Epithelial cell of proximal tubule (primary cell): Measurements from ENCODE around the gene AHCTF1. TPM values are rescaled to one million over a fixed set of nuclear protein-coding genes. Genes with fewer than 3 reads are reported as not detected.

ENCODE experiments used
- DNase-seq: peaks from one replicate; pipeline ENCODE4 v3.0.0-alpha.2; 2011; ENCODE audit warnings: low read depth
- H3K4me3 ChIP-seq: 2 replicates; pipeline ENCODE4 v1.5.1; 2011; ENCODE audit warnings: low read depth, mild to moderate bottlenecking, low read length
- CTCF ChIP-seq: conservative IDR thresholded peaks from 2 replicates; pipeline ENCODE4 v1.5.1; 2012; ENCODE audit warnings: low read depth, mild to moderate bottlenecking, low read length
- total RNA-seq: library from RNA; depleted of rRNA; stranded (reverse); fragments of >200 nt; gene quantifications from 2 replicates; pipeline ENCODE4 v1.2.3, GENCODE V29; 2015

The AHCTF1 gene
- total RNA-seq, 1 donor from 2014 or later: 20.0 TPM

GRCh38 chr1:246966502-246966901 lies 34.8 kb upstream of the AHCTF1 start:
- DNase-seq: no peak
- no peak for TF ChIP-seq CTCF
- no peak overlapping the region for H3K4me3 ChIP-seq

GRCh38 chr1:246959944-246960693 lies 28.4 kb upstream of the AHCTF1 start:
- no peak for TF ChIP-seq CTCF
- H3K4me3 ChIP-seq: no peak overlapping the region
- no peak for DNase-seq

GRCh38 chr1:246954126-246954525 lies 22.4 kb upstream of the AHCTF1 start:
- no peak for DNase-seq
- no peak for TF ChIP-seq CTCF

GRCh38 chr1:246951413-246951812 lies 19.7 kb upstream of the AHCTF1 start:
- TF ChIP-seq CTCF: no peak
- DNase-seq: no peak
- no peak overlapping the region for H3K4me3 ChIP-seq

More at GRCh38 chr1:246954126-246954525, 22.4 kb upstream of the AHCTF1 start:
- no peak overlapping the region for H3K4me3 ChIP-seq

- H3K4me3 ChIP-seq: no peak overlapping the region
- TF ChIP-seq CTCF: no peak
- DNase-seq: no peak
These were observed 18.2 kb upstream of the AHCTF1 start for GRCh38 chr1:246949956-246950355.

- H3K4me3 ChIP-seq: no peak overlapping the region
- DNase-seq: peak; percentile 63
- TF ChIP-seq CTCF: no peak
These were observed 15.5 kb upstream of the AHCTF1 start for GRCh38 chr1:246947255-246947654.

- no peak overlapping the region for H3K4me3 ChIP-seq
- DNase-seq: no peak
- no peak for TF ChIP-seq CTCF
These were observed 14.6 kb upstream of the AHCTF1 start for GRCh38 chr1:246946366-246946765.
